ENCODE data around the gene F2RL3.
"Not testable (repeated sequence)": the region's sequence is repeated elsewhere in the genome, so short reads cannot be mapped to it uniquely, and the experiment has no call there.

The F2RL3 gene

GRCh38 chr19:16922949-16923348 lies 34.1 kb downstream of the F2RL3 start:
- DNase-seq: no peak

DNA sequence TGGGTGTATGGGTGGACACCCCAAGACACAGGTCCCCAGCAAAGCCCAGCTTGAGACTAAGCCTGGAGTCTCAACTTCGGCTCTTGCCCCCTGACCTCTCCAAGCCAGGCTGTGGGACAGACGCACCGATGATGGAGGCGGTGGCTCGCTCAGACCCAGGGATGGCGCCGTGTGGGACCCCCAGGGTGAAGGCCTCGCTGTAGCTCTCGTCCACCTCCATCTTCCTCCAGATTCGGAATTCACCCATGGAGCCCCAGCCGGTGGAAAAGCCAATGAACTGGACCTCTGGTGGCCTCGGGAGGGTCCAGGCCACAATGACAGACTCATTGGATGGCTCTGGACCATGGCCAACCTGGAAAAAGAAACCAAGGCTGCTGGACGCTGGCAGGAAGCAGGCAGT lies 39.1 kb downstream of the F2RL3 start:
- DNase-seq: no peak

DNA sequence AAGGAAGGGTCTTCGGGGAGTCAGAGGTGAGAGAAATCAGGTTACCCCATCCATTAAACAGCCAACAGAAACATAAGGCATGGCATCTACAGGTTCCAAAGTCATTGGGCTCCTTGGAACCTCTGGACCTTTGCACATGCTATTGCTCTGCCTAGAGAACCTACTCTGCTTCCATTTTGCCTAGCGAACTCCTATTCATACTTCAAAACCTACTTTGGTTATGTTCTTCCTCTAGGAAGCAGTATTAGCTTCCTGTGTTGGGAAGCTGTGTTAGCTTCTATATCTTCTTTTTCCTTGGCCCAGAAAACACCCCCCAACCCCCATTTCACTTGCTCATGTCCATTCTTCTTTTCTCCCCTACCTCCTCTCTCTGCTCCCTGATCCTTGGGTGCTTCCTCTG lies 39.6 kb downstream of the F2RL3 start:
- DNase-seq: no peak

GRCh38 chr19:16928916-16929315 lies 40.1 kb downstream of the F2RL3 start:
- DNase-seq: no peak

GRCh38 chr19:16930753-16931152 lies 42.0 kb downstream of the F2RL3 start:
- no peak for DNase-seq

GRCh38 chr19:16931306-16931705 lies 42.5 kb downstream of the F2RL3 start:
- DNase-seq: no peak

DNA sequence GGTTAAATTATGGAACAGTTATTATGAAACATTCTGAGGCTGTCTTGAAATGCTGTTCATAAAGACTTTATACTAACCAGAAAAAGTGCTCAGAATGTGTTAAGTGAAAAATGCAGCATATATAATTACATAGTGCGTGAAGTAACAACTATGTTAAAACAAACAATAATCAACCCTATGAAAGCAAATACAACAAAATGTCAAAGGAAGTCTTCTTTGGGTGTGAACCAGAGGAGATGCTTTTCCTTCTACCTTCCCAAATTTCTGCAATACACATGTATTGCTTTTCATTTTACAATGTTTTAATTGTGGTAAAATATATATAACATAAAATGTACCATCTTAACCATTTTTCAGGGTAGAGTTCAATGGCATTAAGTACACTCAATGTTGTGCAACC lies 45.7 kb downstream of the F2RL3 start:
- DNase-seq: no peak

DNA sequence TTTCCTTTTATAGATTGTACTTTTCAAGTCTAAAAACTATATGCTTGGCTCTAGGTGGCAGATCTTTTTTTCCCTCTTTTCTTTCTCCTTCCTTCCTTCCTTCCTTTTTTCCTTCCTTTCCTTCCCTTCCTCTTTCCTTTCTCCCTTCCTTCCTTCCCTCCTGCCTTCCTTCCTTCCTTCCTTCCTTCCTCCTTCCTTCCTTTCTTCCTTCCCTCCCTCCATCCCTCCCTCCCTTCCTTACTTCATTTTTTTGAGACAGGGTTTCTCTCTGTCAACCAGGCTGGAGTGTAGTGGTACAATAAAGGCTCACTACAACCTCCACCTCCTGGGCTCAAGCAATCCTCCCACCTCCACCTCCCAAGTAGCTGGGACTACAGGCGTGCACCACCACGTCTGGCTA lies 48.1 kb downstream of the F2RL3 start:
- no peak for DNase-seq

DNA sequence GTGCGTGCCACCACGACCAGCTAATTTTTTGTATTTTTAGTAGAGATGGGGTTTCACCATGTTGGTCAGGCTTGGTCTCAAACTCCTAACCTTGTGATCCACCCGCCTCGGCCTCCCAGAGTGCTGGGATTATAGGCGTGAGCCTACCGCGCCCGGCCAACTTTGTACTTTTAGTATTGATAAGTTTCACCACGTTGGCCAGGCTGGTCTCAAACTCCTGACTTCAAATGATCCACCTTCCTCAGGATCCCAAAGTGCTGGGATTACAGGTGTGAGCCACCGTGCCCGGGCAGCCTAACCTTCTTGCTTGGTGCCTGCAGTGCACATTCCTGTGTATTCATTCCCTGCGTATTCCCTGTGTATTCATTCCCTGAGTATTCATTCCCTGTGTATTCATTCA lies 49.0 kb downstream of the F2RL3 start:
- not testable (repeated sequence) for DNase-seq

DNA sequence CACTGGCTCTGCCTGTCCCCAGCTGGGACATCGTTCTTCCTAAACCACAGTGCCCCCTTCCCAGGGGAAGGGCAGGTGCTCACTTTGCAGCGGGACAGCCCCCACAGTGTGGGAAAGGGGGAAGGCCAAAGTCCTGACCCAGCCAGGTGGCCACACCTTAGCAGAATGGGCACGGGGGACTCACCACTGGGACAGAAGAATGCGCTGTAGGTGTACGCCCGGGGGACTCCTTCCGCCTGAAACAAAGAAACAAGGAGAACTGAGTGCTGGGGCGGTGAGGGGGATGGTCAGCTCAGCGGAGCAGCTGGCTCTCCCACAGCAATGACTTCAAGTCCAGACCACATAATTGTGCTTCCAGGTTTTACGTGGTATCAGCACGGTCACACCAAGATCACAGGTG lies 49.4 kb downstream of the F2RL3 start:
- no peak for DNase-seq

- DNase-seq: not testable (repeated sequence)
Measured at GRCh38 chr19:16940063-16940462, 51.3 kb downstream of the F2RL3 start.

DNA sequence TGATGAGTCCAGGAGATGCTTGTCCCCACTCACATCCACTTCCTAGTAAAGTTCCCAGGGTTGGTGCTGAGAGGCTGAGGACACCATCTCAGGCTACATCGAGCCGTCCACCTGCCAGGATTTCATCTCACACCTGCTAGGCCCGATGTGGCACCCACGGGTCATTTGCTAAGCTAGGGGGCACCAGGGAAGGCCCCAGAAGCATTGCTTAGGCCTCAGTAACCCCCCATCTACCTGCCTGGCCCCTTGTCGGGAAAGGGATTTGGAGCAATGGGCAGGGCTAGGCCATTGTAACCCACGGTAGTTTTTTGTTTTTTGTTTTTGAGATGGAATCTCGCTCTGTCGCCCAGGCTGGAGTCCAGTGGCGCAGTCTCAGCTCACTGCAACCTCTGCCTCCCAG lies 51.8 kb downstream of the F2RL3 start:
- DNase-seq: no peak
